Activated effector memory CD4-positive, alpha-beta T cell treated with Interleukin-2 at 50 U/mL for 16 hours (primary cell): ENCODE results near the gene RFK.

Source experiments
- DNase-seq: peaks from one replicate; pipeline ENCODE4 v3.0.0-alpha.2; 2020

Gene RFK

DNA sequence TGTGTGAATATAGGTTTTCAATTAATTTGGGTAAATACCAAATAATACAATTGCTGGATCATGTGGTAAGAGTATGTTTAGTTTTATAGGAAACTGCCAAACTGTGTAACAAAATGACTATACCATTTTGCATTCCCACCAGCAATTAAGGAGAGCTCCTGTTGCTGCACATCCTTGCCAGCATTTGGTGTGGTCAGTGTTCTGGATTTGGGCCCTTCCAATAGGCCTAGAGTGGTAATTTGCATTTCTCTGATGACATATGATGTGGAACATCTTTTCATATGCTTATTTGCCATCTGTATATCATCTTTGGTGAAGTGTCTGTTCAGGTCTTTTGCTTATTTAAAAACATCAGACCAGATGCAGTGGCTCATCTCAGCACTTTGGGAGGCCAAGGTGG lies 11.6 kb upstream of the RFK start:
- DNase-seq, result no peak

DNA sequence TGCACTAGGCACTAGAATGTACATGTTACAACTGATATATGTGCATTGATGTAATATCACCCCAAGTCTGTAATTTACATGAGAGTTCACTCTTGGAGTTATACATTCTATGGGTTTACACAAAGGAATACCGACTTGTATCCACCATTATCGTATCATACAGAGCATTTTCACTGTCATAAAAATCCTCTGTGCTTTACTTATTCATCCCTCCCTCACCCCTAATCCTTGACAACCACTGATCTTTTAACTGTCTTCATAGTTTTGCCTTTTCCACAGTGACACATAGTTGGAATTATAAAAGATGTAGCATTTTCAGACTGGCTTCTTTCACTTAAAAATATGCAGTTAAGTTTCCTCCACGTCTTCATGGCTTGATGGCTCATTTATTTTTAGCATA lies 11.1 kb upstream of the RFK start:
- no peak for DNase-seq

DNA sequence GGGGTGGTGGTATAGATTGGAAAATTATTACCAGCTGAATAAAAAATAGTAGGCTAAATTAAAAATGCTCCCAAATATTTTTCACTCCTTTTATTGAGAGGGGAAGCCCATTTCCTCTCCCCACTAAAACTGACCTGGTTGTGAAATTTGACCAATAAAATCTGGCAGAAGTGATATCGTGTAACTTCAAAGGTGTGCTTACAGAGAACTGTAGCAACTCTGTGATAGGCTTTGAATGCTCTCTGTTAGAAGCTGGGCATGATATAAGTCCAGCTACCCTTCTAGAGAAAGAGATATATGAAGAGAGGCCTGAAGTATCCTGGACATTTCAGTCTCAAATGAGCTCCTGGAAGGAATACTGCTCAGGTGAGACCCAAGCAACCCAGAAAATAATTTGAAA lies 10.2 kb upstream of the RFK start:
- DNase-seq, result no peak

DNA sequence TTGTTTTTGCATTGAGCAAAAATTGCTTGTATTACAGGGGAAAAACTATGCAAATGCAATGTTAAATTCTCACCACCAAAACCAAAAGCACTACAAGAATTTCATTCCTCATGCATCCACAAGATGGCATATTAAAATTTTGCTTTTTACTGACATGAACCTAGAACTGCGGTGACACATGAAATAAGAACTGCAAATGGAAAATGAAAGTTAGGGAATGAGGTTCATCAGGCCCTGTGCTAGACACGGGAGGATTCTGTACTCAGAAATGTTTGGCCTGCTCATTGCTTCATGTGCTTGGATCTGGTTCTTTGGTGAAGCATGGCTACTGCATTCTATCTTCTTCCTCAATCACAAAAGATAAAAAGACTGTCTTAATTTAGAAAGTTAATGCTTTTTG lies 9.1 kb upstream of the RFK start:
- DNase-seq, result no peak

DNA sequence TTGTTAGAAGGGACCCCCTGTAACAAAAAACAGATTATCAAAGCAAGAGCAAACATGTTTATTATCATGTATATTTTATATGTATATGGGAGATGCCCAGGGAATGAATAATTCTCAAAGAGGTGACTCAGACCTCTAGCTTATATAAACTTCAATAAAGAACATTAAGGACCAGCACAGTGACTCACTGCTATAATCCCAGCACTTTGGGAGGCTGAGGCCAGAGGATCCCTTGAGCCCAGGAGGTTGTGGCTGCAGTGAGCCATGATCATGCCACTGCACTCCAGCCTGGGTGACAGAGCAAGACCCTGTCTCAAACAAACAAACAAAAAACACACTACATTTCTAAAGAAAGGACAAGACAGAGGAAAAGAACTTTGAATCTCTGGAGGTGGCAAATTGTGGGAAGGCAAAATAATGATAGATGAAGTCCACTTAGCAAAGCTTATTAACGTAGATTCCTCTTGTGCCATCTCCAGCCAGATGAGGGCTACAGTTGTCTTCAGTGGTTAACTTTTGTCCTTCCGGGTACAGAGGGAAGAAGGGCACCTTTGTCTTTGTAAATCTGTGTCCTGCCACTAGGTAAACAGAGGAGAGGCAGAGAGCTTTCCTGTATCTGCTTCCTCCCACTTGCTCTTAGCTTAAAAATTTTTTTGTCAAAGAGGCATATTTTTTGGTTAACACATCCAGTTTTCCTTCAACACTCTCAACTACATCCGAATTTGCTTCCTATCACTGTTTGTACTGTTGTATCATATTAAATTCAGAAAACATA lies 7.5 kb upstream of the RFK start:
- DNase-seq, result no peak

DNA sequence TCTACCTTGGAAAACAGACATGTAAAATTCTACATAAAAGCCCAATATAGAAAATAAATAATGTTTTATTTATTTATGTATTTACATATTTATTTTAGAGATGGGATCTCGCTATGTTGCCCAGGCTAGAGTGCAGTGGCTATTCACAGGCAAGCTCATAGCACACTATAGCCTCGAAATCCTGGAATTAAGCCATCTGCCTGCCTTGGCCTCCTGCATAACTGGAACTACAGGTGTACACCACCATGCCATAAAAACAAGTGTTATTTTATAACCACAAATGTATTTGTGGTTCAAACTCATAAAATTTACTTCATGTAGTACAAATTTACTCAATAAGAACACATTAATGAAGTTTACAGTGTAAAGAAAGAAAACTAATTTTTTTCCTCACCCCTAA lies 7.0 kb upstream of the RFK start:
- no peak for DNase-seq

DNA sequence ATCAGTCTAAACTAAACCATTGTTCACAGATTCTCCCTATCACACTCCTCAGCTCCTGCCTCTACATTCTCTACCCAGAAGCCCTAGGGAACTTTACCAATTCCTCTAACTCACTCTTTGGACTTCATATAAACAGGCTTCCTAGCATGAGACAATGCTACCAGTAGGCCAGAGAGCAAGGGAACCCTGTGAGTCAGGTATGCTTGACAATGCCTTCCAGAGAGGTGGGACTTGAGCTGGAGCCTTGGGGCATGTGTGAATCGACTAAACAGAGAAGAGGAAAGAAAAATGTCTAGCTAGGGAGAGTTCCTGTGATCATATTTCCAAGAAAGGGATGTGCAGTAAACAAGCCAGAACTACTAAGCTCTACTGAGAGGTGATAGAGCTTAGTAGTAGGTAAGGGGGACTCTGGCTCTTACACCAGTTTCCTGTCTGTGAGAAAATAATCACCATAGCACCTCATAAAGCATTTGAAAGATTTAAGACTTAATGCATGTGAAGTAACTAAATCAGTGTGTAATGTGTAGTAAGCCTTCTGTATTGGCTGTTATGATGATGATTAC lies 6.4 kb upstream of the RFK start:
- no peak for DNase-seq

DNA sequence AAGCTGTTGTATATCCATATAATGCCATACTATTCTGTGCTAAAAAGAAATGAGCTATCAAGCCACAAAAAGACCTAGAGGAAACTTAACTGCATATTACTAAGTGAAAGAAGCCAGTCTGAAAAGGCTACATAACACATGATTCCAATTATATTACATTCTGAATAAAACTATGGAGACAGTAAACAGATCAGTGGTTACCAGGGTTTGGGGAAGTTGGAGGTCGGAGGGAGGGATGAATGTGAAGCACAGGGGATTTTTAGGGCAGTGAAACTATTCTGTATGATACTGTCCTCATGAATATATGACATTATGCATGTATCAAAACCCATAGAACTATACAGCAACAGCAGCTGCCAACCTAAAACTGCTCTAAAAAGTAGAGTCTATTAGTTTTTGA lies 5.6 kb upstream of the RFK start:
- no peak for DNase-seq

DNA sequence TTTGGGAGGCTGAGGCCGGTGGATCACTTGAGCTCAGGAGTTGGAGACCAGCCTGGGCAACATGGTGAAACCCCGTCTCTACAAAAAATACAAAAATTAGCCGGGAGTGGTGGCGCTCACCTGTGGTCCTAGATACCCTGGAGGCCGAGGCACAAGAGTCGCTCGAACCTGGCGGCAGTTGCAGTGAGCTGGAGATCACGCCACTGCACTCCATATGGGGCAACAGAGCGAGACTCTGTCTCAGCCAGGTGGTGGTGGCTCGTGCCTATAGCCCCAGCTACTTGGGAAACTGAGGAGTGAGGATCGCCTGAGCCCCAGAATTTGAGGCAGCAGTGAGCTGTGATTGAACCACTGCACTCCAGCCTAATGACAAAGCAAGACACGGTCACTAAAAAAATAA lies 2.4 kb upstream of the RFK start:
- DNase-seq, result no peak

DNA sequence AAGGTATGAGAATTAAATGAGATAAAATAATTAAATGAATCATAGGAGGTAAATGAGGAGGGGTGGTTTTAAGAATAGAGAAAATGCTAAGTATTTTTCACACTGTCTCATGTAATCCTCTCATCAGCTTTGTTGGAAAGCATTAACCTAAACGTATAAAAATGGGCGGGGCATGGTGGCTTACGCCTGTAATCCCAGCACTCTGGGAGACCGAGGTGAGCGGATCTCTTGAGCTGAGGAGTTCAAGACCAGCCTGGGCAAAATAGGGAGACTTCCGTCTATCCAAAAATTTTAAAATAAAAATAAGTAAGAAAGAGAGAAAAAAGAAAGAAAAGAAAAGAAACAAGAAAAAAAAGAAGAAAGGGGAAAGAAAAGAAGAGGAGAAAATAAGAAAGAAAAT lies 1.9 kb upstream of the RFK start:
- no peak for DNase-seq

DNA sequence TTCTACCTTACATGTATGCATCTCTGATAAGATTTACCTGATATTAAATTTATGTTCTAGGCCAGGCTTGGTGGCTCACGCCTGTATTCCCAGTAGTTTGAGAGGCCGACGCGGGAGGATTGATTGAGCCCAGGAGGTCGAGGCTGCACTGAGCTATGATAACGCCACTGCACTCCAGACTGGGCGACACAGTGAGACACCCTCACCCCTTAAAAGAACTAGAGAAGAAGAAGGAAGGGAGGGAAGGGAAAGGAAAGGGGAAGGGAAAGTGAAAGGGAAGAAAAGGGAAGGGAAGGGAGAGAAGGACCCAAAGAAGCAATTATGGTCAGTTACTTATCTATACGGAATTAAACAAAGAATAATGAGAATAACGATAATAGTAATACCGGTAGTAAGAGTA lies 1.2 kb upstream of the RFK start:
- no peak for DNase-seq

DNA sequence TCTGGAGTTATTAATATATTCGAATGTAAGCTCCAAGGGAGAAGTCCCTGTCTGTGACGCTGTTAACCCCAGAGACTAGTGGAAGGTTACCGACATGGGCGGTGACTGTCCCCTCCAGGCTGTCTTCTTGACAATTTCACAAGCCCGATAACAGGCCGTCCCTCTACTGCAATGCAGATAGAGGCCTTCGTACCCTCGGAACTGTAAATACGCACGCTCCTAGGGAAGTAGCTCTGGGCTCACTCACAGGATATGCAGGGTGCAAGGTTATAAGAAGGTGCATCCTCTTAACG lies 680 bp upstream of the RFK start:
- no peak for DNase-seq

DNA sequence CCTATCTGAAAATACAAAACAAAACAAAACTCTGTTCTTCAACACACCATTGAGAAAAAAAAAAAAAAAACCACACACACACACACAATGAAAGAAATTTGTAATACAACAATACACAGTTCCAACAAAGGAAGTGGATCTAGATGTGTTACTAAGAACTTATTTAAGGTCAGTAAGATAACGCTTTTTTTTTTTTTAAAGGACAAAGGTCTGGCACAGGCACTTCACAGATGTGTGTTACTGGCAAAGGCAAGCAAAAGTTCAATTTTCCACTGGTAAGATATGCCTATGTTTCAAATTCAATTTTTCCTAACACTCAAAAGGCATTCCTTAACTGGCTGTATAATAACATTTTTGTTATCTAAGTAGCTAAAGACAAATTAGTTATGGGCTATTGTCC lies 3.6 kb downstream of the RFK start:
- no peak for DNase-seq

DNA sequence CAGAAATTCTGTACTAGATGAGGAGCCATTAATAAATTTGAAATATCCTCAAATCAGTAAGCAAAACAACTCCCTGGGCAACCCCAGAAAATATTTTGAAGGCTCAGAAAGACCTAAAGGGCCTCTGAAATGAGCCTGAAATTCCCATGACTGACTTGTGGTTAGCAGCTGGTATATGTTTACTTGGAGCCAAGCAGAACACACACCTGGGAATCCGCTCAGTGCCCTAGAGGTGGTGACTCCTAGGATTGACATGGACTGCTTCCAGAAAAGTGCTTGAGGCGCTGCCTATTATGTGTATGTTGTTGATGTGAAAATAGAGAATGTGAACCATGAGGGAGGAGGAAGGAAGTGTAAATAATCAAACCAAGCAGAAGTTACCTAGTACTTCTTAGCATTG lies 14.7 kb downstream of the RFK start:
- DNase-seq, result no peak

DNA sequence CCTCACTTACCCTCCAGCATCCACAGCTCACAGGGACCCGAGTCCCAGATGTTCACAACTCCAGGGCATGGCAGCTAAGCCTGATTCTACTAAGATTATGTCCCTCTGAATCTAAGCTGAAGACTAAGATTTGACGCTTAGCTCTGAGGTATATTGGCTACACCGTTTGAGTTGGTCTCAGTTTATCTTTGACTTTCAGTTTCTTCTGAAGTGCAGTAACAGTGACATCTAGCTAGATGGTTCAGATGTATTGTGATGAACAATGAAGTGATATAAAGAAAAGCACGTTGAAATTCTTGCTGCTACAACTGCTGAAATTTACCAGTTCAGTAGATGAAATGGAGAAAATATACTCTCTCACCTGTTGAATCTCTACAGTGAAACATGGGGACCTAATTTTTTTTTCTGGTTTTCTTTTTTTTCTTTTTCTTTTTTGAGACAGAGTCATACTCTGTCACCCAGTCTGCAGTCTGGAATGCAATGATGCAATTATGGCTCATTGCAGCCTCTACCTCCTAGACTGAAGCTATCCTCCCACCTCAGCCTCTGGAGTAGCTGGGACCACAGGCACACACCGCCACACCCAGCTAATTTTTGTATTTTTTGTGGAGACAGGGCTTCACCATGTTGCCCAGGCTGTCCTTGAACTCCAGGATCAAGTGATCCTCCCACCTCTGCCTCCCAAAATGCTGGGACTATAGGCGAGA lies 15.7 kb downstream of the RFK start:
- no peak for DNase-seq

DNA sequence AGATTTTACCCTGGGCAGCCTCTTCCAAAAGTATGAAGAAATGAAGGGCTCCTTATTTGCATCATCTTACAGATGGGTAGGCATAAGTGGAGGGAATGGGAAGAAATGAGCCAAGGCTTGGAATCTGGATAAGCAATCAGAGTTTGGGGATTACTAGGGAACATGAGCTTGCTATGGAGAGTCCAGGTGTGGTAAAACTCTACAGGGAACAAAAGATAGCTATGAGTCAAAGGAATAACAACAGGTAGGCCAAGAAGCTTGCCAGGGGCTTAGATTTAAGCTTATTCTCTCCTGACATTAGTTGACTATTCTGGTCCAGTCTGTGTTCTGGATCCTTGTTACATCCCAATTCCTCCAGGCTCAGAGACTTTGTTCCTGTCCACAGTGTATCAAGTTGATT lies 16.4 kb downstream of the RFK start:
- DNase-seq, result no peak

DNA sequence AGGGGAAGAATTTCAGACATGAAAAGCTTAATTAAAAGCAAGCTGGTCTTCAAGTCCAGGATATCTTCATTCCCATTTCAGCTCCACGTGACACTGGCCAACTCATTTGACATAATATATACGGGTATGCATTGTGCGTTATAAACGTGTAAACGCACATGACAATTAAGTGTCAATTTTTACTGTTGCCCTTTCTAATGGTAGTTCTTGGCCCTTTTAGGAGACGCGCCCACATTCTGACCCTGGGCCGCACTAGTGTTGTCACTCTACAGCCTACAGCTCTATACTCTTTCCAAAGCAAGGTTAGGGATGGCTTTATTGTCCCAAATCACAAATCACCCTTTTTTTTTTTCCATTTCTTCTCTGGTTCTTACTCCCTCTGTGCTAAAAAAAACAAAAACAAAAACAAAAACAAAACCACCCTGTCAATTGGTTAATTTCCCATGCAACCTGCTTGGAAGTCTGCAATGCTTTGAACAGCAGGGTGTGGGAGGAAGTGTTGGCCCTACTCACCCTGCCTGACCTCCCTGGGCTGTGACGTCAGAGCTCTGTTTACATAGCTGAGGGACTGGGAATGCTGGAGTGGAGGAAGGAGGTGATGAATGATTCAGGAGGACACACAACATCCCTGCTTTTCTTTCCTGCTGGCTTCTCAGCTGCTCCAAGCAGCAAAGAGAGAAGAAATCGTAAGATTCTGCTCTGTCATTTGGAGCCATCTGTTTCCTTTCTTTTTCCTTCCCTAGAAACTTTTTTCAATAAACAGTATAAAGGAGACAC lies 19.3 kb downstream of the RFK start:
- no peak for DNase-seq

DNA sequence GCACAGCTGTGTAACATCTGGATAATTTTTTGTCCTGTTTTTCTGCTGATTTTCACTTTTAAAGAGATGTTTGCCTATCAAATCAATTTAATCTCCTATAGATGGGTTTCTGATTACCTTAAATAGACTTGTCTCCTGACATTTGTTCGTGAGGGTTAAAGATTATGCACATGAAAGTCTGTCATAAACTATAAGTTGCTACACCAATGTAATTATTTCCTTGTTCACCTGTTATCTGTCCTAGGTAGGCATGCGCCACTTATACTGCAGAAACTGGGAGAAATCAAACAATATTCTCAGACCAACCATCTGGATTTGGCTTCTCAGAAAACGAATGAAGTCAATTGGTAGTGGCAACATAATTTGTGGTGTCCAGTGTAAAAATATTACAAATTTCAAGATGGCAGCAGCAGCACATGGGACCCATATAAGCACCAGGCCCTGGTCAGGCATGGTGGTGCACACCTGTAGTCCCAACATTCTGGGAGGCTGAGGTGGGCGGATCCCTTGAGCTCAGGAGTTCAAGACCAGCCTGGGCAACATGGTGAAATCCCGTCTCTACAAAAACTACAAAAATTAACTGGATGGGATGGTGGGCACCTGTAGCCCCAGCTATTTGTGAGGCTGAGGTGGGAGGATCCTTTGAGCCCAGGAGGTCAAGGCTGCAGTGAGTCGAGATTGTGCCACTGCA lies 20.3 kb downstream of the RFK start:
- no peak for DNase-seq

DNA sequence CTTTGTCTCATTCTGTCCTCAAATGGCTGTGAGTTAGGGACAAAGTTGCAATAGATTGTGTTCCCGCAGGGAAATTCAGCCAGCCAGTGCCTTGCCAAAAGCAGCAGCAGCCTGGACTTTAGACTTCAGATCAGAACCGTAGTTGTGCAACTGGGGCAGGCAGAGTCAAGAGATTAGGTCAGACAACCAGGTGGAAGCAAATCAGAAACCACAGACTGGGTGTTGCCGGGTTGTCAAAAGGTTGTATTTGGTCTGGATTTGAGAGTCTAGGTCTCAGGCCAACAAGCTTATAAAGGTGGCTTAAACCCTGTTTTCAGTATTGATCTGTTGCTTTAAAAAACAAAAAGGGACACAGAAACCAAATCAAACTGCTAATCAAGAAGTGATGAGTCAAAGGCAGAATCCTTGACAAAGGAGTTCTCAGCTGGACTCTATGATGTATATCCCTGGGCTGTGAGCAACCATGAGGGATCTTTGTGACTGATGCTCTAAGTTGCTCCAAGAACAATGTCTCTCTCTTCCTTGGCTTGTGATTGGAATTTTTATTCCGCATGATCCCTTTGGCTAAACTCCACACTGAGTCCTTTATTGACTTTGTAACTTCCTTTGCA lies 20.9 kb downstream of the RFK start:
- DNase-seq, result no peak

DNA sequence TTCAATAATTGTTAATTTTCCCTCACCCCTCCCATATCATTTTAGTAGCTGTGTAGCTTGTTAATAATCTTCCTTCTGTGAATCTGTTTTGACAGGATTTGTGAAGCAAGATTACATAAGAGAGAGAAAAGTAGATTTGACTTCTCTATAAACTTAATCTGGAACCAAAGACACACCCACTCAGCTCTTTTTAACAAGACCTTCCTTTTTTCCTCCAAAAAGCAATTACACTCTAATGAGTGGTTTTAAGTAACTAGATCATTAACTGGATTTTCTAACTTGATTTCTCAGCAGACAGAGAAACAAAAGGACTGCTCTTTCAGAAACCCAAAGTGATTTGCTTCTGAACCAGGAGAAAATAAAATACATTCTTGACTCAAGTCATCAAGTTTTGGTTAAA lies 21.9 kb downstream of the RFK start:
- no peak for DNase-seq

DNA sequence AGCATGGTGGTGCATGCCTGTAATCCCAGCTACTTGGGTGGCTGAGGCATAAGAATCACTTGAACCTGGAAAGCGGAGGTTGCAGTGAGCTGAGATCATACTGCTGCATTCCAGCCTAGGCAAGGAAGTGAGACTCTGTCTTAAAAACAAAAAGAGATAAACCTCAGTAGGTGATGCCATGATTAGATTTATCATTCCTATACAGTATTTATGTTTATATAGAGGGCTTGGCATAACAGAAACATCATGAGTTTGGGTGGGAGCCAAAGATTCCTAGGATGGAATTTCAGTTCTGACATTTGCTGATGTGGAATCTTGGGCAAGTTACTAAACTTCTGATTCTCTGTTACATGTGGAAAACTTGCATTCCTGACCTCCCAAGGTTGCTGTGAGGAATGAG lies 22.3 kb downstream of the RFK start:
- no peak for DNase-seq

DNA sequence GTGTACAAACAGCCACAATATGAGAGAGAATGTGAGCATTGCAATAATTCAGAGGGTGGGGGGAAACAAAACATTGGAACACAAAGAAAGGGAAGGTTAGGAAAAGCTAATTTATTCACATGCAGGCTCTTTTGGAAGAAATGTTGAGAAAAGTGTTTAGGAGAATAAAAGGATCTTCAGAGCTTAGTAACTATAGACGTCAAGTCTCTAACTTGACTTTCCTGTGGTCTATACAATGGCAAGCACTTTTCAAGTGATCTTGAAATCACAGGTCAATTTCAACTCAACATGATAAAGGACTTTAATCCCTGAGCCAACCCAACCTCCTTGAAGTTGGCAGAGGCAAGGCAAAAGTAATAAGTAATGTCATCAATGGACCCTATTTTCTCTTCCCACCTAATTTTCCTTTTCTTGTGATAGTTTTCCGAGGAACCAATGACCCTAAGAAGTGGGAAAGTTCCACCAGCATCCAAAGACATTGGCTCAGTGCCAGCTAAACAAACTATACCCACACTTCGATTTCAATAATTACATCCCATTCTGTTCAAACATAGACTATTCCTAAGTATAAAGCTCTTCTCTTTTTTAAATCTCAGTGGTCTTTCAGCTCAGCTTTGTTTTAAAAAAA lies 23.7 kb downstream of the RFK start:
- no peak for DNase-seq

DNA sequence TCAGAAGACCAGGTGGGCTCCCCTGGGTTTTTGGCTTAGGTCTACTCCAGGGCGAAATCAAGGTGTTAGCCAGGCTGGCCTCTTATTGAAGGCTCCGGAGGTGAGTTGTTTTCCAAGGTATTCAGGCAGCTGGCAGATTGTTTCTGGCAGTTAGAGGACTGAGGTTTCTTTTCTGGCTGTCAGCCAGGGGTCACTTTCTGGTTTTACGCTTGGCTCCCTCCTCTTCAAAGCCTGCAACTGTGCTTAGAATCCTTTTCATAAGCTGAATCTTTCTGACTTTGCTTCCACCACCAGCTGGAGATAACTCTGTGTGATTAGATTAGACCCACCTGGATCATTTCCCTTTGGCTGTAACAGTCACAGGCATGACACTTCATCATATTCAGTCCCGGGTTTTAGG lies 24.6 kb downstream of the RFK start:
- DNase-seq, result no peak
